ENCODE results near the gene EME2. TPM values are rescaled to one million over a fixed set of nuclear protein-coding genes. Genes with fewer than 3 reads are reported as not detected.

The EME2 gene
- total RNA-seq, 1 experiment from 2014 or later, result 24.2 TPM

DNA sequence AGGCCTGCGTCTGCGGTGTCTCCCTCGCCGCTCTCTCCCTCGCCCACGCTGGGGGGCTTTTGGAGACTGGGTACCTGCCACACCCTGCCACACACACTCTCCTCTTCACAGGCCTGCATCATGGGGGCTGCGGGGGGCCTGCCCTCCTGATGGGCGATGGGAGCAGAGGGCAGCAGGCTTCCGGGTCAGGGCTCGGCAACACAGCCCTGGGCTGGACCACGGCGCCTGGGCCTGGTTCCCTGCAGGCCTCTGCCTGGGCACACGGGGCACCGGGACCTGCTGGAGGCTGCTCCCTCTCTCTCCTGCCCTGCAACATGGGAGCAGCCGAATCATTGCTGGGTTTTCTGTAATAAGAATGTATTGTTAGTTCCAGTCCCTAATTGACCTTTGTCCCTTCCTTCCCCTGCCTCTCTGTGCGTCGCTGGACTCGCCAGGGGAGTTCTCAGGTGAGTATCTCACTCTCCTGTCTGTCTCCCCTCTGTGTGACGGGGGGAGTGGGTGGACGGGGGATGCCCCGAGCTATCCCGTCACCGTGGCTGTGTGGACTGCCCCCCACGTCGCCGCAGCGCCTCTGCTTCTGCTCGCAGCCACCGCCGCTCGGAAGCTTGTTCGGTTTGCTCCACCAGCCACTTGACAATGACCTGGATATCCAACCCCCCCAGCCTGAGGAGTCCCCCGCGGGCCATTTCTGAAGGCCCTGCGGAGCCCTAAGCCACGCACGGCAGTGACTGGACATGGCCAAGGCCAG is 14.7 kb upstream of the EME2 start:
- TF ChIP-seq EZH2 (IDR thresholded peaks at IDR 0.05; ENCODE audit: low read depth), result no peak
- DNase-seq, result no peak
- H3K36me3 ChIP-seq (ENCODE audit: low read depth), result no peaks in the 10 kb centered on the region; the same call in none of the 2 replicates
- no peaks in the 10 kb centered on the region for H3K9me3 ChIP-seq (ENCODE audit: insufficient read depth, low read depth)
- H3F3A ChIP-seq (ENCODE audit: insufficient read depth, low read depth), result no peaks in the 10 kb centered on the region; the same call in 1 of the 2 replicates
- H3K27me3 ChIP-seq (ENCODE audit: insufficient read depth, low read depth), result no peaks in the 10 kb centered on the region
- H2AFZ ChIP-seq, result no peak overlapping the region
- intact Hi-C loops (cut with micrococcal nuclease; ENCODE audit: unreplicated experiment), result no loop called here
- H3K27ac ChIP-seq, result no peak overlapping the region
- no peaks in the 10 kb centered on the region; the same call in 1 of the 2 replicates for H4K20me1 ChIP-seq (ENCODE audit: insufficient read depth)
- H3K79me2 ChIP-seq (ENCODE audit: low read depth), result no peaks in the 10 kb centered on the region
- H3K9me2 ChIP-seq (ENCODE audit: insufficient read depth), result no peaks in the 10 kb centered on the region
- H3K4me2 ChIP-seq, result no peak overlapping the region
- ChIA-PET POLR2A (ENCODE audit: unreplicated experiment) (no interaction called here), CTCF (no interaction called here)
- no peaks in the 10 kb centered on the region for H3K4me1 ChIP-seq (replicated peaks; ENCODE audit: insufficient read depth)
- BruUV-seq (replicated peaks), result no TSS peak
- H3K4me3 ChIP-seq, result no peak overlapping the region

DNA sequence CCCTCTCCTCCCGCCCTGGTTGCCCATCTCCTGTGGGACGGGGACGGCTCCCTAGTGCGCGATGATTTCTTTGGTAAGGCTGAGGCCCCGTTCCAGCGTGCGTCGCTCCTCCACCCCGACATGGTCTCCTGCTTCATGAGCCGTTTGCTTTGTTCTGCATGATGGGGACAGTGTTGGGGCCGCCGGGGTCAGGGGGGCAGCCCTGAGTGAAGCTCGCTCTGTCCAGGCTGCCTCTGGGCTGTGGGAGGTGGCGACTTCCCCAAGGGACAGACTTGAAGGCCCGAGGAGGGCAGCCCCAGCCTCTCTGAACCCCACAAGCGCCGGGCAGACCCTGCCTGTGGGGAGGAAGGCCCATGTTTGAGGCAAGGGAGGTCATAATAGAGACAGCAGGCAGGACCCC is 13.7 kb upstream of the EME2 start:
- Histone ChIP-seq H3F3A (ENCODE audit: insufficient read depth, low read depth) (no peaks in the 10 kb centered on the region; the same call in 1 of the 2 replicates), H3K9me2 (ENCODE audit: insufficient read depth) (no peaks in the 10 kb centered on the region), H3K27me3 (ENCODE audit: insufficient read depth, low read depth) (no peaks in the 10 kb centered on the region), H4K20me1 (ENCODE audit: insufficient read depth) (no peaks in the 10 kb centered on the region; the same call in 1 of the 2 replicates), H3K79me2 (ENCODE audit: low read depth) (no peaks in the 10 kb centered on the region), H3K4me3 (no peak overlapping the region), H3K4me1 (replicated peaks; ENCODE audit: insufficient read depth) (no peaks in the 10 kb centered on the region), H3K4me2 (no peak overlapping the region), H3K27ac (no peak overlapping the region), H3K9me3 (ENCODE audit: insufficient read depth, low read depth) (no peaks in the 10 kb centered on the region), H2AFZ (no peak overlapping the region), H3K36me3 (ENCODE audit: low read depth) (no peaks in the 10 kb centered on the region; the same call in none of the 2 replicates)
- DNase-seq, result no peak
- ChIA-PET CTCF (no interaction called here), POLR2A (ENCODE audit: unreplicated experiment) (interaction anchor here (0.5 kb wide), 1 partner anchor 47 kb away, joined by 7 read pairs; no protein-coding TSS in a partner anchor)
- BruUV-seq (replicated peaks), result no TSS peak
- TF ChIP-seq EZH2 (IDR thresholded peaks at IDR 0.05; ENCODE audit: low read depth), result no peak
- TF ChIP-seq, protein P1, sequence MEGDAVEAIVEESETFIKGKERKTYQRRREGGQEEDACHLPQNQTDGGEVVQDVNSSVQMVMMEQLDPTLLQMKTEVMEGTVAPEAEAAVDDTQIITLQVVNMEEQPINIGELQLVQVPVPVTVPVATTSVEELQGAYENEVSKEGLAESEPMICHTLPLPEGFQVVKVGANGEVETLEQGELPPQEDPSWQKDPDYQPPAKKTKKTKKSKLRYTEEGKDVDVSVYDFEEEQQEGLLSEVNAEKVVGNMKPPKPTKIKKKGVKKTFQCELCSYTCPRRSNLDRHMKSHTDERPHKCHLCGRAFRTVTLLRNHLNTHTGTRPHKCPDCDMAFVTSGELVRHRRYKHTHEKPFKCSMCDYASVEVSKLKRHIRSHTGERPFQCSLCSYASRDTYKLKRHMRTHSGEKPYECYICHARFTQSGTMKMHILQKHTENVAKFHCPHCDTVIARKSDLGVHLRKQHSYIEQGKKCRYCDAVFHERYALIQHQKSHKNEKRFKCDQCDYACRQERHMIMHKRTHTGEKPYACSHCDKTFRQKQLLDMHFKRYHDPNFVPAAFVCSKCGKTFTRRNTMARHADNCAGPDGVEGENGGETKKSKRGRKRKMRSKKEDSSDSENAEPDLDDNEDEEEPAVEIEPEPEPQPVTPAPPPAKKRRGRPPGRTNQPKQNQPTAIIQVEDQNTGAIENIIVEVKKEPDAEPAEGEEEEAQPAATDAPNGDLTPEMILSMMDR (conservative IDR thresholded peaks at IDR 0.05), result no peak
- intact Hi-C loops (cut with micrococcal nuclease; ENCODE audit: unreplicated experiment), result no loop called here

DNA sequence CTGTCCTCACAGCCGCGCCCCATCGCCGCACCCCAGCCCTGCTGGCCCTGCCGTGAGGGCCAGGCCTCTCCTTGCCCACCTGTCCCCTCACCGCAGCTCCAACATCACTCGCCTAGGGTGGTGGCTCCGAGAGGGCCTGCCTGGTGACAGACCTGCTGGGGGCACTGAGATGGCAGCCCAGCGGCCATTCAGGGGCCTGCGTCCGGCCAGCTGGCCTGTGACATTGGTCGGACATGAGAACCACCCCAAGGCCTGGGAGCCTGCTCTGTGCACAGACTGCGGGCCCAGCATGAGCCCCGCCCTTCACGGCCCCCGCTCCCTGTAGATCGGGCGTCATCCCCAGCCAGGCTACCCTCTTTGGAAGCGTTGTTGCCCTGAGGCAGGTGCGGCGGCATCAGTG is 13.1 kb upstream of the EME2 start:
- no peak for TF ChIP-seq EZH2 (IDR thresholded peaks at IDR 0.05; ENCODE audit: low read depth)
- TF ChIP-seq, protein P1 (conservative IDR thresholded peaks at IDR 0.05), result no peak
- Histone ChIP-seq H3K4me3 (no peak overlapping the region), H3F3A (ENCODE audit: insufficient read depth, low read depth) (no peaks in the 10 kb centered on the region; the same call in 1 of the 2 replicates), H2AFZ (no peak overlapping the region), H3K4me1 (replicated peaks; ENCODE audit: insufficient read depth) (no peaks in the 10 kb centered on the region), H3K36me3 (ENCODE audit: low read depth) (no peaks in the 10 kb centered on the region; the same call in none of the 2 replicates), H3K27ac (no peak overlapping the region), H4K20me1 (ENCODE audit: insufficient read depth) (no peaks in the 10 kb centered on the region; the same call in 1 of the 2 replicates), H3K4me2 (no peak overlapping the region), H3K27me3 (ENCODE audit: insufficient read depth, low read depth) (no peaks in the 10 kb centered on the region), H3K9me2 (ENCODE audit: insufficient read depth) (no peaks in the 10 kb centered on the region), H3K79me2 (ENCODE audit: low read depth) (no peaks in the 10 kb centered on the region), H3K9me3 (ENCODE audit: insufficient read depth, low read depth) (no peaks in the 10 kb centered on the region)
- BruUV-seq (replicated peaks), result no TSS peak
- no peak for DNase-seq
- ChIA-PET CTCF (no interaction called here), POLR2A (ENCODE audit: unreplicated experiment) (interaction anchor here (0.5 kb wide), 1 partner anchor 48 kb away, joined by 7 read pairs; no protein-coding TSS in a partner anchor)
- intact Hi-C loops (cut with micrococcal nuclease; ENCODE audit: unreplicated experiment), result no loop called here

All from PC-9 (cell line).